Calu3 (cell line): ENCODE data around the gene ABCC6. TPM values are rescaled to one million over a fixed set of nuclear protein-coding genes. Genes with fewer than 3 reads are reported as not detected.
"Not testable (repeated sequence)": the region's sequence is repeated elsewhere in the genome, so short reads cannot be mapped to it uniquely, and the experiment has no call there.

Experiments used
- Bru-seq: library from RNA; stranded (reverse); fragments of 400-500 nt; gene quantifications from one replicate; lab custom pipeline; 2021; lab: Mats Ljungman, UMichigan
- BruChase-seq, 2 experiments: library from RNA; stranded (reverse); fragments of 400-500 nt; gene quantifications; one replicate each; lab custom pipeline; 2021; lab: Mats Ljungman, UMichigan
- BruUV-seq: library from RNA; stranded (reverse); fragments of 400-500 nt; replicated peaks from 2 replicates; lab custom pipeline; 2021; lab: Mats Ljungman, UMichigan
- CTCF ChIA-PET: fragments of 300-600 bp; sonication (Branson Sonifier 250); formaldehyde crosslinking; loops from one replicate; lab custom pipeline; 2022; ENCODE audit warnings: antibody characterized with exemption; lab: Charles Lee
- DNase-seq: peaks from one replicate; pipeline ENCODE4 v3.0.0; 2022
- H3K27ac Mint-ChIP-seq: one replicate; pipeline ENCODE4 v1.8.0; 2022; ENCODE audit warnings: mixed read lengths; ENCODE audit not compliant: unreplicated experiment
- H3K27me3 Mint-ChIP-seq: one replicate; pipeline ENCODE4 v1.8.0; 2022; ENCODE audit warnings: mixed read lengths; ENCODE audit not compliant: unreplicated experiment
- H3K36me3 Mint-ChIP-seq: one replicate; pipeline ENCODE4 v1.8.0; 2022; ENCODE audit warnings: mild to moderate bottlenecking, moderate library complexity, mixed read lengths; ENCODE audit not compliant: insufficient read depth, unreplicated experiment
- H3K4me1 Mint-ChIP-seq: one replicate; pipeline ENCODE4 v1.8.0; 2022; ENCODE audit warnings: mild to moderate bottlenecking, low read depth, mixed read lengths; ENCODE audit not compliant: unreplicated experiment
- H3K4me3 Mint-ChIP-seq: one replicate; pipeline ENCODE4 v1.8.0; 2022; ENCODE audit warnings: mild to moderate bottlenecking, low read depth, moderate library complexity, mixed read lengths; ENCODE audit not compliant: unreplicated experiment
- H3K9me3 Mint-ChIP-seq: one replicate; pipeline ENCODE4 v1.8.0; 2022; ENCODE audit warnings: low read depth, mixed read lengths; ENCODE audit not compliant: unreplicated experiment
- intact Hi-C: fragments of 100-400 bp; cut with micrococcal nuclease; formaldehyde crosslinking; loops from one replicate; pipeline ENCODE4 v1.10.0; 2022; ENCODE audit not compliant: unreplicated experiment
- long read RNA-seq: library from polyadenylated mRNA; stranded (forward); transcript quantifications from one replicate; pipeline ENCODE4 v2.0.0, GENCODE V29; 2022
- total RNA-seq: library from RNA; stranded (reverse); gene quantifications from 2 replicates; pipeline ENCODE4 v1.2.3, GENCODE V29; 2022

The ABCC6 gene
- total RNA-seq (3.7 and 5.8 TPM in 2 replicates), Bru-seq, nascent RNA (percentile 32 among the genes with signal in this experiment), BruChase-seq, experiment 1, labeled RNA remaining after a 6-hour chase (percentile 26 among the genes with signal in this experiment), BruChase-seq, experiment 2, labeled RNA remaining after a 2-hour chase (percentile 31 among the genes with signal in this experiment)
- long read RNA-seq, full-length matches to known transcripts, result 5 of 8 reads
- long read RNA-seq, partial matches to known transcripts, result 0 of 8 reads
- long read RNA-seq, other reads (novel, unspliced or antisense), result 3 of 8 reads

DNA sequence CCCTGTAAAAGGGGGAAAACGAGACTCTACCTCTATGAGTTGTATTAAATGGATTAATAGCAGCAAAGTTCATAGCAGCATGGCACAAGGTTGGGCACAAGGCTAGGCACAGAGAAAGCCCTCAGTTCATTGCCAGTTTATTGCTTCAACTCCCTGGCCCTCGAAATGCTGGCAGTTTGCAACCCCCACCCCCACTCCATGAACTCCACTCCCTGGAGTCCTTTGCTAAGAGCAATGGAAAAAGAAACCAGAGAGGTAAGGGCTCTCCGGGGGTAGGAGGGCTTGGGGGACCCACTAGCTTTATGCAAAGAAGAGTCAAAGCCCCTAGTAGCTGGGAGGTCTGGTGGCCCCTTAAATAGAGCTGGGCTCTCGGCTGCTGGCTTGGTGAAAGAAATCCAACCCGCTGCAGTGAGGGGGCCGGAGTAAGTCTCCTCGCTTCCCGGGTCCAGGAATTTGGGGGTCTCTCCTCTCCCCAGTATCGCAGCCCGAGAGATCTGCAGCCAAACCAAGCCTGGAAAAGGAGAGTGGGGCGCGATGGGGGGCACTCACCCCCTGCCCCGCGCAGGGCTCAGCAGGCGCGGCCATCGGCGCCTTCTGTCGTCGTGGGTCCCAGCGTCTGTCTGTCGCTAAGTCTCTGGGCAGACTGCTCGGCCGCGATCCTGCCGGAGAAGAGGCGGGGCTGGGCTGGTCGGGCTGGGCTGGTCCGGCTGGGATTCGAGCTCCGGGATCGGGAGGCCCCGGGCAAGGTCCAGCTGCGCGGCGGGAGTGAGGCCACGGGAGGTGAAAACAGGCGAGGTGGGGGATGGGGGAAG, at the start of gene ABCC6:
Gene ABCC6 (minus strand): TSS at position 645 of the 812 bp plus-strand sequence. CDS start 60 bp downstream, at position 585.
- H3K27ac Mint-ChIP-seq, CTCF ChIA-PET, H3K9me3 Mint-ChIP-seq, intact Hi-C loops, H3K36me3 Mint-ChIP-seq, H3K27me3 Mint-ChIP-seq, H3K4me1 Mint-ChIP-seq, BruUV-seq: not testable (repeated sequence)
- H3K4me3 Mint-ChIP-seq, result peak within 1 kb of the TSS; percentile 30
- peak; percentile 54 for DNase-seq

DNA sequence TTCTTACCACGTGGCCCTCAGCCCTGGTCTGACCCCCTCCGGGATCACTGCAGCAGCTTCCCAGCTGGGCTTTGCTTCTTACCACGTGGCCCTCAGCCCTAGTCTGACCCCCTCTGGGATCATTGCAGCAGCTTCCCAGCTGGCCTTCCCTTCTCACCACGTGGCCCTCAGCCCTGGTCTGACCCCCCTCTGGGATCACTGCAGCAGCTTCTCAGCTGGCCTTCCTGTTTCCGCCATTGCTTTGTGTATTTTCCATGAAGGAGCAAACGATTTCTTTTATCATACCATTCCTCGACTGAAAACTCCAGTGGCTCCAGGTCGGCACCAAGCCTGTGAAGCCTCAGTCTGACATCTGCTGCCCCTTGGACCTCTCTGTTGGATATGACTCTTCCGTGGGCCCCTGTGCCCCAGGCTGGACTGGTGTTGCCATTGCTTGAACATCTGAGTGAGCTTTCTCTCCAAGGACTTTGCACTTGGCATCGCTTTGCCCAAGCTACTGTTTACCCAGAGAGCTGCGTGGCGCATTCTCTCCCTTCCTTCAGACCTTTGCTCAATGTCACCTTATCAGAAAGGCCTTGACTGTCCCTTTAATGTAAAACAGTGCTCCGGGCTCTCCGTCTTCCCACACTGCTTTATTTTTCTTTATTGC, 49.4 kb upstream of the ABCC6 start:
- H3K9me3 Mint-ChIP-seq, BruUV-seq, intact Hi-C loops, DNase-seq, H3K4me1 Mint-ChIP-seq, H3K27me3 Mint-ChIP-seq, CTCF ChIA-PET, H3K36me3 Mint-ChIP-seq, H3K27ac Mint-ChIP-seq, H3K4me3 Mint-ChIP-seq: not testable (repeated sequence)

- H3K9me3 Mint-ChIP-seq, H3K4me3 Mint-ChIP-seq, CTCF ChIA-PET, BruUV-seq, H3K27ac Mint-ChIP-seq, H3K27me3 Mint-ChIP-seq, DNase-seq, intact Hi-C loops, H3K36me3 Mint-ChIP-seq, H3K4me1 Mint-ChIP-seq: not testable (repeated sequence)
Measured at GRCh38 chr16:16271658-16272057, 48.4 kb upstream of the ABCC6 start.

GRCh38 chr16:16268185-16268808, 45.0 kb upstream of the ABCC6 start:
- H3K27ac Mint-ChIP-seq, H3K36me3 Mint-ChIP-seq, intact Hi-C loops, CTCF ChIA-PET, H3K27me3 Mint-ChIP-seq, H3K4me3 Mint-ChIP-seq, H3K4me1 Mint-ChIP-seq, BruUV-seq, H3K9me3 Mint-ChIP-seq, DNase-seq: not testable (repeated sequence)

DNA sequence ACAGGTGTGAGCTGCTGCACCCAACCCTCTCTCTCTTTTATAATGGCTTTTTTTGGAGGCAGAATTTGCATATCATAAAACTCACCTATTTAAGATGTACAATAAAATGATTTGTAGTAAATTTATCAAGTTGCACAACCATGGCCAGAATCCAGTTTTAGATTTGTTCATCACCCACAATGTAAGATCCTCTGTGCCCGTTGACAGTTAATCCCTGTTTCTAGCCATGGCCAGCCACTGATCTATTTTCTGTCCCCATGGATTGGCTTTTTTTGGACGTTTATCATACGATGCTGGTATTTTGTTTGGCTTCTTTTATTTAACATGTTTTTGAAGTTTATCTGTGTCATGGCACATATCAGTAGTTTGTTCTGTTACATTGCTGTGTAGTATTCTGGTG, 44.4 kb upstream of the ABCC6 start:
- CTCF ChIA-PET, BruUV-seq, H3K27me3 Mint-ChIP-seq, DNase-seq, H3K9me3 Mint-ChIP-seq, H3K4me3 Mint-ChIP-seq, H3K4me1 Mint-ChIP-seq, H3K36me3 Mint-ChIP-seq, H3K27ac Mint-ChIP-seq, intact Hi-C loops: not testable (repeated sequence)

GRCh38 chr16:16265044-16265443, 41.8 kb upstream of the ABCC6 start:
- H3K4me1 Mint-ChIP-seq, CTCF ChIA-PET, H3K4me3 Mint-ChIP-seq, intact Hi-C loops, H3K27me3 Mint-ChIP-seq, H3K9me3 Mint-ChIP-seq, H3K27ac Mint-ChIP-seq, DNase-seq, H3K36me3 Mint-ChIP-seq, BruUV-seq: not testable (repeated sequence)

- H3K27me3 Mint-ChIP-seq, H3K4me1 Mint-ChIP-seq, DNase-seq, CTCF ChIA-PET, H3K4me3 Mint-ChIP-seq, intact Hi-C loops, H3K9me3 Mint-ChIP-seq, H3K36me3 Mint-ChIP-seq, H3K27ac Mint-ChIP-seq, BruUV-seq: not testable (repeated sequence)
Measured at GRCh38 chr16:16263947-16264346, 40.7 kb upstream of the ABCC6 start.

- H3K36me3 Mint-ChIP-seq, CTCF ChIA-PET, intact Hi-C loops, BruUV-seq, H3K27ac Mint-ChIP-seq, DNase-seq, H3K4me1 Mint-ChIP-seq, H3K27me3 Mint-ChIP-seq, H3K4me3 Mint-ChIP-seq, H3K9me3 Mint-ChIP-seq: not testable (repeated sequence)
Measured at GRCh38 chr16:16262954-16263555, 39.8 kb upstream of the ABCC6 start.

- H3K36me3 Mint-ChIP-seq, H3K9me3 Mint-ChIP-seq, intact Hi-C loops, CTCF ChIA-PET, H3K4me3 Mint-ChIP-seq, BruUV-seq, H3K4me1 Mint-ChIP-seq, H3K27me3 Mint-ChIP-seq, DNase-seq, H3K27ac Mint-ChIP-seq: not testable (repeated sequence)
Measured at GRCh38 chr16:16259971-16260370, 36.7 kb upstream of the ABCC6 start.
